ENCODE results near the gene PAX5.

Gene PAX5

GRCh38 chr9:36935768-36936497 lies 98.1 kb downstream of the PAX5 start:
- TF ChIP-seq EZH2 (IDR thresholded peaks at IDR 0.05; ENCODE audit: borderline replicate concordance, low read depth, low read length, severe bottlenecking) (no peak), CTCF (IDR thresholded peaks at IDR 0.05; ENCODE audit: borderline replicate concordance, extremely low read depth, low read length, poor library complexity, severe bottlenecking) (no peak)
- ATAC-seq (ENCODE audit: insufficient read depth, low read depth), result no peak
- H3K36me3 ChIP-seq (ENCODE audit: insufficient read depth, low read length), result no peaks in the 10 kb centered on the region

GRCh38 chr9:36935332-36935731 lies 98.7 kb downstream of the PAX5 start:
- DNase-seq (no peak), ATAC-seq (ENCODE audit: insufficient read depth, low read depth) (no peak)
- H3K79me2 ChIP-seq (ENCODE audit: insufficient read depth, low read length), result no peaks in the 10 kb centered on the region
- no peak overlapping the region for H3K4me2 ChIP-seq (ENCODE audit: insufficient read depth, low read length)
- no peak overlapping the region for H3K4me3 ChIP-seq (ENCODE audit: low read depth in 1 of 2, low read length in 2 of 2)
- H4K20me1 ChIP-seq (ENCODE audit: insufficient read depth, low read length), result no peaks in the 10 kb centered on the region
- H2AFZ ChIP-seq (ENCODE audit: low read depth, low read length), result no peak overlapping the region
- TF ChIP-seq CTCF (IDR thresholded peaks at IDR 0.05; ENCODE audit: borderline replicate concordance, extremely low read depth, low read length, poor library complexity, severe bottlenecking) (no peak), EZH2 (IDR thresholded peaks at IDR 0.05; ENCODE audit: borderline replicate concordance, low read depth, low read length, severe bottlenecking) (no peak)
- H3K9me3 ChIP-seq (ENCODE audit: insufficient read depth, low read length, severe bottlenecking), result no peaks in the 10 kb centered on the region
- no peak overlapping the region for H3K9ac ChIP-seq (ENCODE audit: low read depth, low read length)
- H3K36me3 ChIP-seq (ENCODE audit: insufficient read depth, low read length), result no peaks in the 10 kb centered on the region
- H3K27ac ChIP-seq (ENCODE audit: low read length), result no peak overlapping the region
- H3K27me3 ChIP-seq (ENCODE audit: insufficient read depth, low read length, poor library complexity), result peaks cover 4% of the 10 kb centered on the region
- no peaks in the 10 kb centered on the region for H3K4me1 ChIP-seq (ENCODE audit: insufficient read depth, low read length)

More at GRCh38 chr9:36935768-36936497, 98.1 kb downstream of the PAX5 start:
- Histone ChIP-seq H3K9ac (ENCODE audit: low read depth, low read length) (no peak overlapping the region), H3K4me3 (ENCODE audit: low read depth in 1 of 2, low read length in 2 of 2) (no peak overlapping the region), H3K9me3 (ENCODE audit: insufficient read depth, low read length, severe bottlenecking) (no peaks in the 10 kb centered on the region), H3K27ac (ENCODE audit: low read length) (no peak overlapping the region), H2AFZ (ENCODE audit: low read depth, low read length) (no peak overlapping the region), H3K79me2 (ENCODE audit: insufficient read depth, low read length) (no peaks in the 10 kb centered on the region), H4K20me1 (ENCODE audit: insufficient read depth, low read length) (no peaks in the 10 kb centered on the region), H3K4me1 (ENCODE audit: insufficient read depth, low read length) (no peaks in the 10 kb centered on the region), H3K27me3 (ENCODE audit: insufficient read depth, low read length, poor library complexity) (peaks cover 4% of the 10 kb centered on the region), H3K4me2 (ENCODE audit: insufficient read depth, low read length) (no peak overlapping the region)
- DNase-seq, result no peak

- Histone ChIP-seq H3K27ac (ENCODE audit: low read length) (no peak overlapping the region), H3K4me2 (ENCODE audit: insufficient read depth, low read length) (no peak overlapping the region), H3K9ac (ENCODE audit: low read depth, low read length) (no peak overlapping the region), H3K27me3 (ENCODE audit: insufficient read depth, low read length, poor library complexity) (peaks cover 4% of the 10 kb centered on the region), H3K4me1 (ENCODE audit: insufficient read depth, low read length) (no peaks in the 10 kb centered on the region), H2AFZ (ENCODE audit: low read depth, low read length) (no peak overlapping the region), H3K36me3 (ENCODE audit: insufficient read depth, low read length) (no peaks in the 10 kb centered on the region), H3K4me3 (ENCODE audit: low read depth in 1 of 2, low read length in 2 of 2) (no peak overlapping the region), H3K79me2 (ENCODE audit: insufficient read depth, low read length) (no peaks in the 10 kb centered on the region), H3K9me3 (ENCODE audit: insufficient read depth, low read length, severe bottlenecking) (no peaks in the 10 kb centered on the region), H4K20me1 (ENCODE audit: insufficient read depth, low read length) (no peaks in the 10 kb centered on the region)
- DNase-seq (no peak), ATAC-seq (ENCODE audit: insufficient read depth, low read depth) (no peak)
- TF ChIP-seq CTCF (IDR thresholded peaks at IDR 0.05; ENCODE audit: borderline replicate concordance, extremely low read depth, low read length, poor library complexity, severe bottlenecking) (no peak), EZH2 (IDR thresholded peaks at IDR 0.05; ENCODE audit: borderline replicate concordance, low read depth, low read length, severe bottlenecking) (no peak)
These were observed 99.5 kb downstream of the PAX5 start for GRCh38 chr9:36934478-36935065.
